Breast epithelium (tissue), 4 donors: Measurements from ENCODE around the gene HCAR2. TPM values are rescaled to one million over a fixed set of nuclear protein-coding genes. Genes with fewer than 3 reads are reported as not detected.
"Not testable (repeated sequence)": the region's sequence is repeated elsewhere in the genome, so short reads cannot be mapped to it uniquely, and the experiment has no call there.

Experiments
- DNase-seq, 2 donors: peaks; one replicate each; pipeline ENCODE4 v3.0.0-alpha.2; 2019; ENCODE audit warnings: low spot score in 2 of 2
- H3K27ac ChIP-seq, 2 donors: fragments of 200-600 bp; sonication (generic) in 1 of 2; one replicate each; pipeline ENCODE4 v1.5.1; 2016 to 2019; ENCODE audit warnings: mild to moderate bottlenecking in 1 of 2
- H3K27me3 ChIP-seq, 2 donors: fragments of 200-600 bp; sonication (generic) in 1 of 2; one replicate each; pipeline versions ENCODE4 v1.5.1 to v1.6.0; 2017 to 2019; ENCODE audit warnings: control low read depth in 1 of 2, mild to moderate bottlenecking in 1 of 2
- H3K36me3 ChIP-seq: fragments of 200-600 bp; one replicate; pipeline ENCODE4 v1.5.1; 2019
- H3K4me1 ChIP-seq, 2 donors: fragments of 200-600 bp; sonication (generic); one replicate each; pipeline ENCODE4 v1.5.1; 2016 to 2019; ENCODE audit warnings: control low read depth in 1 of 2
- H3K4me3 ChIP-seq, 3 donors: fragments of 200-600 bp; sonication (generic); 1 replicate in 2 of 3; 2 replicates in 1 of 3; pipeline ENCODE4 v1.5.1; 2016 to 2019; ENCODE audit warnings: mild to moderate bottlenecking in 3 of 3, moderate library complexity in 2 of 3
- H3K9me3 ChIP-seq, 2 donors: fragments of 200-600 bp; sonication (generic) in 1 of 2; one replicate each; pipeline ENCODE4 v1.5.1; 2016 to 2019; ENCODE audit warnings: control low read depth in 1 of 2
- CTCF ChIP-seq, 3 donors: fragments of 450-650 bp; IDR thresholded peaks; one replicate each; pipeline ENCODE4 v1.5.1; 2016 to 2017; ENCODE audit warnings: antibody characterized with exemption in 3 of 3, mild to moderate bottlenecking in 3 of 3, moderate library complexity in 3 of 3
- POLR2A ChIP-seq: fragments of 450-650 bp; IDR thresholded peaks from one replicate; pipeline ENCODE4 v1.6.1; 2016; ENCODE audit warnings: antibody characterized with exemption, mild to moderate bottlenecking, moderate library complexity
- POLR2AphosphoS5 ChIP-seq, 3 donors: sonication (generic); formaldehyde crosslinking; IDR thresholded peaks; one replicate each; pipeline ENCODE4 v1.6.1; 2017; ENCODE audit warnings: antibody characterized with exemption in 3 of 3
- intact Hi-C: fragments of 100-400 bp; cut with DNase I; formaldehyde crosslinking; loops from one replicate; pipeline ENCODE4 v1.15.1; 2023; ENCODE audit warnings: low total_unique reads
- total RNA-seq, 3 donors: library from RNA; depleted of rRNA; stranded (reverse); fragments of >200 nt; gene quantifications; one replicate each; pipeline ENCODE4 v1.1.0, GENCODE V29; 2016

HCAR2 gene
- total RNA-seq, 3 donors from 2014 or later = 5.7 to 10.8 (median 6.4) TPM

GRCh38 chr12:122700038-122700710 is 3.0 kb downstream of the HCAR2 start:
- H3K27me3 ChIP-seq, H3K4me1 ChIP-seq, H3K27ac ChIP-seq, DNase-seq, H3K36me3 ChIP-seq, H3K9me3 ChIP-seq, intact Hi-C loops, H3K4me3 ChIP-seq: not testable (repeated sequence)

- H3K27ac ChIP-seq, intact Hi-C loops, H3K9me3 ChIP-seq, H3K27me3 ChIP-seq, H3K4me3 ChIP-seq, H3K36me3 ChIP-seq, DNase-seq, H3K4me1 ChIP-seq: not testable (repeated sequence)
Observed at GRCh38 chr12:122696922-122697321, 6.2 kb downstream of the HCAR2 start.

- Histone ChIP-seq H3K36me3 (no peaks in the 10 kb centered on the region), H3K4me1 (no peaks in the 10 kb centered on the region), H3K27ac (no peak overlapping the region), H3K9me3 (no peaks in the 10 kb centered on the region), H3K27me3 (no peaks in the 10 kb centered on the region), H3K4me3 (no peak overlapping the region)
- TF ChIP-seq POLR2AphosphoS5 (IDR thresholded peaks at IDR 0.05) (no peak), POLR2A (no peak), CTCF (IDR thresholded peaks at IDR 0.05) (no peak)
- DNase-seq = no peak
- intact Hi-C loops = no loop called here
Observed at GRCh38 chr12:122691566-122691965, 11.6 kb downstream of the HCAR2 start.

- H3K27ac ChIP-seq = peak overlapping the region in 1 of 2 donors; percentile 64
- TF ChIP-seq CTCF (IDR thresholded peaks at IDR 0.05) (no peak), POLR2AphosphoS5 (IDR thresholded peaks at IDR 0.05) (no peak), POLR2A (no peak)
- intact Hi-C loops = no loop called here
Observed at GRCh38 chr12:122688291-122688690, 14.9 kb downstream of the HCAR2 start.

GRCh38 chr12:122687086-122687485 is 16.1 kb downstream of the HCAR2 start:
- Histone ChIP-seq H3K27ac (no peak overlapping the region), H3K4me3 (no peak overlapping the region), H3K36me3 (no peaks in the 10 kb centered on the region), H3K9me3 (no peaks in the 10 kb centered on the region), H3K27me3 (no peaks in the 10 kb centered on the region), H3K4me1 (no peaks in the 10 kb centered on the region)
- intact Hi-C loops = no loop called here
- TF ChIP-seq POLR2AphosphoS5 (IDR thresholded peaks at IDR 0.05) (no peak), CTCF (IDR thresholded peaks at IDR 0.05) (no peak), POLR2A (no peak)
- DNase-seq = peak in 1 of 2 donors; percentile 62

More at GRCh38 chr12:122688291-122688690, 14.9 kb downstream of the HCAR2 start:
- Histone ChIP-seq H3K4me3 (no peak overlapping the region), H3K4me1 (no peaks in the 10 kb centered on the region), H3K36me3 (no peaks in the 10 kb centered on the region), H3K27me3 (no peaks in the 10 kb centered on the region), H3K9me3 (no peaks in the 10 kb centered on the region)
- DNase-seq = peak in 1 of 2 donors; percentile 17

GRCh38 chr12:122686538-122686937 is 16.6 kb downstream of the HCAR2 start:
- no peaks in the 10 kb centered on the region for H3K9me3 ChIP-seq
- intact Hi-C loops = no loop called here
- no peak overlapping the region for H3K4me3 ChIP-seq
- H3K36me3 ChIP-seq = no peaks in the 10 kb centered on the region
- DNase-seq = peak in 1 of 2 donors; percentile 42
- H3K27ac ChIP-seq = no peak overlapping the region
- TF ChIP-seq POLR2A = no peak
- TF ChIP-seq CTCF (IDR thresholded peaks at IDR 0.05) = no peak
- no peak for TF ChIP-seq POLR2AphosphoS5 (IDR thresholded peaks at IDR 0.05)
- H3K27me3 ChIP-seq = no peaks in the 10 kb centered on the region
- H3K4me1 ChIP-seq = no peaks in the 10 kb centered on the region
